ENCODE results near the gene BMERB1.
"Not testable (repeated sequence)": the region's sequence is repeated elsewhere in the genome, so short reads cannot be mapped to it uniquely, and the experiment has no call there.

The BMERB1 gene

GRCh38 chr16:15434425-15435215, at the start of gene BMERB1:
Gene BMERB1, plus strand, starts transcription at chr16:15434588. Its CDS starts 66 bp downstream, at chr16:15434654.
- DNase-seq (ENCODE audit: low read depth in 2 of 2): peak in 1 of 2 donors; percentile 33

- DNase-seq (ENCODE audit: low read depth in 2 of 2): not testable (repeated sequence)
Observed at GRCh38 chr16:15388060-15388459, 46.3 kb upstream of the BMERB1 start.

GRCh38 chr16:15389916-15390315, 44.5 kb upstream of the BMERB1 start:
- DNase-seq (ENCODE audit: low read depth in 2 of 2): not testable (repeated sequence)

GRCh38 chr16:15393025-15393424, 41.4 kb upstream of the BMERB1 start:
- not testable (repeated sequence) for DNase-seq (ENCODE audit: low read depth in 2 of 2)

GRCh38 chr16:15395631-15396508, 38.5 kb upstream of the BMERB1 start, which contains the start of gene MPV17L:
Gene MPV17L, plus strand, starts transcription at chr16:15395754. Its CDS starts 144 bp downstream, at chr16:15395898.
- DNase-seq (ENCODE audit: low read depth in 2 of 2): not testable (repeated sequence)

GRCh38 chr16:15396509-15396829, 37.9 kb upstream of the BMERB1 start:
- DNase-seq (ENCODE audit: low read depth in 2 of 2): not testable (repeated sequence)

GRCh38 chr16:15396948-15397594, 37.3 kb upstream of the BMERB1 start:
- DNase-seq (ENCODE audit: low read depth in 2 of 2): no peak

GRCh38 chr16:15398618-15399316, 35.6 kb upstream of the BMERB1 start:
- no peak for DNase-seq (ENCODE audit: low read depth in 2 of 2)

GRCh38 chr16:15399317-15399716, 35.1 kb upstream of the BMERB1 start:
- DNase-seq (ENCODE audit: low read depth in 2 of 2): no peak

GRCh38 chr16:15400314-15400713, 34.1 kb upstream of the BMERB1 start:
- not testable (repeated sequence) for DNase-seq (ENCODE audit: low read depth in 2 of 2)

- DNase-seq (ENCODE audit: low read depth in 2 of 2): no peak
Observed at GRCh38 chr16:15401972-15402371, 32.4 kb upstream of the BMERB1 start.

GRCh38 chr16:15403392-15403995, 30.9 kb upstream of the BMERB1 start:
- DNase-seq (ENCODE audit: low read depth in 2 of 2): no peak

GRCh38 chr16:15404091-15404490, 30.3 kb upstream of the BMERB1 start:
- not testable (repeated sequence) for DNase-seq (ENCODE audit: low read depth in 2 of 2)

- DNase-seq (ENCODE audit: low read depth in 2 of 2): no peak
Observed at GRCh38 chr16:15404792-15405191, 29.6 kb upstream of the BMERB1 start.

- DNase-seq (ENCODE audit: low read depth in 2 of 2): not testable (repeated sequence)
Observed at GRCh38 chr16:15407756-15408155, 26.6 kb upstream of the BMERB1 start.

- not testable (repeated sequence) for DNase-seq (ENCODE audit: low read depth in 2 of 2)
Observed at GRCh38 chr16:15409476-15409875, 24.9 kb upstream of the BMERB1 start.

GRCh38 chr16:15415511-15415985, 18.8 kb upstream of the BMERB1 start:
- no peak for DNase-seq (ENCODE audit: low read depth in 2 of 2)

- no peak for DNase-seq (ENCODE audit: low read depth in 2 of 2)
Observed at GRCh38 chr16:15417197-15417596, 17.2 kb upstream of the BMERB1 start.

GRCh38 chr16:15418206-15418605, 16.2 kb upstream of the BMERB1 start:
- no peak for DNase-seq (ENCODE audit: low read depth in 2 of 2)

- not testable (repeated sequence) for DNase-seq (ENCODE audit: low read depth in 2 of 2)
Observed at GRCh38 chr16:15421696-15422095, 12.7 kb upstream of the BMERB1 start.

- no peak for DNase-seq (ENCODE audit: low read depth in 2 of 2)
Observed at GRCh38 chr16:15422222-15422621, 12.2 kb upstream of the BMERB1 start.

Data from stimulated activated CD8-positive, alpha-beta memory T cell treated with anti-CD3 and anti-CD28 coated beads, Interleukin-2, amount 100 ng/mL, for 1 hour (primary cell).